HG03095 (cell line): ENCODE measurements around the gene RITA1.

Experiments used
- ATAC-seq: cut with Tn5 transposase; IDR thresholded peaks from one replicate; pipeline ENCODE4 v1.9.1; 2021; ENCODE audit warnings: moderate library complexity; ENCODE audit not compliant: unreplicated experiment

RITA1 gene

DNA sequence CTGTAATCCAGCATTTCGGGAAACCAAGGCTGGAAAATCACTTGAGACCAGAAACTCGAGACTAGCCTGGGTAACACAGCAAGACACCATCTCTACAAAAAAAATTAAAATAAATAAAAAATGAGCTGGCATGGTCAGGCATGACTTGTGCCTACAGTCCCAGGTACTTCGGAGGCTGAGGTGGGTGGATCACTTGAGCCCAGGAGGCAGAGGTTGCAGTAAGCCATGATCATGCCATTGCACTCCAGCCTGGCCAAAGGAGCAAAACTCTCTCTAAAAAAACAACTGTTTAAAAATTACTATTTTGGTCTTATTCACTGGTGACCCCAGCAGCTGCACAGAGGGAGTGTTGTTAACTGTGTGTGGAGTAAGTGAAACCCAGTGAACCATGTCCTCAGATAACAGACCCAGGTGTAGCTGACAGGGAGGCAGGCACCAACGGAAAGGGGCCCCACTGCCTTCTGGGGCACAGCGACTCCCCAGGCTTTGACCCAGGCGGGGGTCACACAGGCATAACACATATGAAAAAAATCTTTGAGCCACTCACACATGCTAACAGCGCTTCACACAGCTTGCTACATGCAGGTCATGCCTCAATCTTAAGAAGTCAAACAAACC is 12.3 kb upstream of the RITA1 start:
- ATAC-seq: peak; percentile 73

- no peak for ATAC-seq
Observed at GRCh38 chr12:113174461-113175384, 10.8 kb upstream of the RITA1 start.

DNA sequence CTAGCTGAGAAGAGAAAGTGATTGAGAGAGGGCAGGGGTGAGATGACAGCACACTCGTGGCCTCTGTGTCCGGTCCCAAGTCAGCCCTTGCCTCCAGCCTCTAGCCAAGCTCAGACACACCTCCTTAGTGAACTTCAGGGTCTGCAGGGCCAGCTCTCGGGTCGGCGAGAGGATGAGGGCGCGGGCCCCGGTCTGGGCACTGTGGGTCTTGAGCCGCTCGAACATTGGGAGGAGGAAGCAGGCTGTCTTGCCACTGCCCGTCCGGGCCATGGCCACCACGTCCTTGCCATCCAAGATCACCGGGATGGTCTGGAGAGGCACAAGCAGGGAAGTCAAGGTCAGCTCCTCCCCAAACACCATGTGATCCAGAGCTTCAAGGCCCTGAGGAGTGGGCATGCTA is 6.5 kb upstream of the RITA1 start:
- ATAC-seq: no peak

DNA sequence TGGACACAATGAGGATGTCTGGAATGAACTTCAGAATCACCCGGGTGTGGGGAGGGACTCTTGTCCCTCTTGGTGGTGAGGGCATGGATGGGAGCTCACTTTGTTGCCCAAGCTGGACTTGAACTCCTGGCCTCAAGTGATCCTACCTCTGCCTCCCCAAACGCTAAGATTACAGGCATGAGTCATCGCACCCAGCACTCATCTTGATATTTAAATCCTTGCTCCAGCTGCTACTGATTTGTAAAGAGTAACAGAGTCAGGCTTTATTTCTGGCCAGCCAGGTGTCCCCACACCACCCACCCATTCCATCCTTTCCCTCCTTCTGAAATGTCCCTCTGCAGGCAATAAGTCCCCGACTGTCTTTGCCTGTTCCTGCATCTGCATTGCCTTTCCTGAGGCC is 5.2 kb upstream of the RITA1 start:
- ATAC-seq: no peak

GRCh38 chr12:113181975-113182374 is 3.5 kb upstream of the RITA1 start:
- no peak for ATAC-seq

- no peak for ATAC-seq
Observed at GRCh38 chr12:113183030-113183589, 2.4 kb upstream of the RITA1 start.

- ATAC-seq: peak; percentile 57
Observed at GRCh38 chr12:113184098-113184899, 1.2 kb upstream of the RITA1 start.

GRCh38 chr12:113184900-113185179 is 681 bp upstream of the RITA1 start:
- peak; percentile 79 for ATAC-seq

GRCh38 chr12:113186033-113186365 is 478 bp downstream of the RITA1 start:
- ATAC-seq: no peak

DNA sequence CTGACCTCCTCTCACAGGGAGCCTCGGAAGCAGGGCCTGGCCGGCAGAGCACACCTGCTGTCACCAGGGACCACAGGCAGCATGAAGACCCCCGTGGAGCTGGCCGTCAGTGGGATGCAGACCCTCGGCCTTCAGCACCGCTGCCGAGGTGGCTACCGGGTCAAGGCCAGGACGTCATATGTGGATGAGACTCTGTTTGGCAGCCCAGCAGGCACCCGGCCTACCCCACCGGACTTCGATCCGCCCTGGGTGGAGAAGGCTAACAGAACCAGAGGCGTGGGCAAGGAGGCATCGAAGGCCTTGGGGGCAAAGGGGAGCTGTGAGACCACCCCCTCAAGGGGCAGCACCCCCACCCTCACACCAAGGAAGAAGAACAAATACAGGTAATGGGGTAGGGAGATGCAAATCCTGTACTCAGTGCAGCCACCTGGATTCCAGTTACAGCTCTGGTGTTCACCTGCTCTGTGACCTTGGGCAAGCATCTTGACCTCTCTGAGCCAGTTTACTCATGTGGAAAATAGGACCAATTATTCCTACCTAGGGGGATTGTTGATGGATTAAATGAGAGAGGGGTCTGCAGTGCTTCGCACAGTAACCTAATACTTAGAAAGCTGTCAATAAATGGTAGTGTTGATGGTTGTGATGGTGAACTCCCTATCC is 1.3 kb downstream of the RITA1 start:
- ATAC-seq: no peak

DNA sequence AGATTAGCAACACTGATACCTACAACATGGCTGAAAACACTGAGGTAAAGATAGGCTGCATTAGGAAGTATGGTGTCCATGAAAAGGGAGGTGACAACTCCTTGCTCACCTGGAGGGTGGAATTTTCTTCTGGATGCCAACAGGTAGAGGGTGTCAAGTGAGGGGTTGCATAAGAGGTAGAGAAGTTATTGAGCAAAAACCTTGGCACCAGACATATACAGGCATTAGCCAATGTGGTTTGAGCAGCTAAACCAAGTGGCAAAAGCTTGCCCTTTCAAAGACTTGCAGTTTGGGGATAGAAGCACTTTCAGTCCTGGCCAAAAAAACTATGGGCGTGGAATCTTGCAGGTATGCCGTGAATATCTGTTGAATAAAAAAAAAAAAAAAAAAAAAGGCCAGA is 3.8 kb downstream of the RITA1 start:
- no peak for ATAC-seq

DNA sequence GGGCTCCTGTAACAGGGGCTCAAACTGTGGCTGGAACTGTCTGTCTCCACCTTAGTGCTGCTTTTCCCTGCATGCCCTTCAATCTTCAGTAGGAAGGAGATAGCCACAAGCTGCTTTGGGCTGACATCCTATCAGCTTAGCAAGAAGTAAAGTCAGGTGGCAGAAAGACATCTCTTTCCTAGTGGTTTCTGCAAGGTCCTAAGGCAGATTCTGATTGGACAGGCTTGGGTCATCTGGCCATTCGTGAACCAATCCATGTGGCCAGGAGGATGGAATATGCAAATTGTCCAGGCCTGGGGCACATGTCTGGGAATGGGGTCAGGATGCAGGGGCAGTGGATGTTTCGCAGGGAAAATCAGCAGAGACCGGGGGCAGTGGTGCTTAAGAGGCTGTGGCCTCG is 5.2 kb downstream of the RITA1 start:
- ATAC-seq: no peak

- no peak for ATAC-seq
Observed at GRCh38 chr12:113191227-113191626, 5.7 kb downstream of the RITA1 start.

GRCh38 chr12:113194971-113195391 is 9.5 kb downstream of the RITA1 start:
- no peak for ATAC-seq

- no peak for ATAC-seq
Observed at GRCh38 chr12:113195598-113195997, 10.1 kb downstream of the RITA1 start.

GRCh38 chr12:113196582-113196981 is 11.1 kb downstream of the RITA1 start:
- ATAC-seq: no peak

DNA sequence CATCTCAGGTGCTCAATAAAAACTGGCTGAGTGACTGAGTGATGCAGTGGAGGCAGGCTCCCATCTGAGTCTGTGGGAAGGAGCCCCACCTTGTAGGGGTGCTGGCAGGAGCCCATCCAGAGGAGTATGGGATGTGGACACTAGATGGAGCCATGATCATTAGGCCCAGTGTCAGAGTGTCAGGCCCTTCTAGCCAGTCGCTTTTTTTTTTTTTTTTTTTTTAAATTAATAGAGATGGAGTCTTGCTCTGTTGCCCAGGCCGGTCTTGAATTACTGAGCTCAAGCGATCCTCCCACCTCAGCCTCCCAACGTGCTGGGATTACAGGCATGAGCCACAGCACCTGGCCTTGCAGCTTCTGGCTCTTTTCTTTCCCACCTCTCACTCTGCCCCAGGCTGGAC is 11.5 kb downstream of the RITA1 start:
- peak; percentile 87 for ATAC-seq

- no peak for ATAC-seq
Observed at GRCh38 chr12:113197518-113198077, 12.1 kb downstream of the RITA1 start.

GRCh38 chr12:113198296-113198695 is 12.8 kb downstream of the RITA1 start:
- no peak for ATAC-seq

- no peak for ATAC-seq
Observed at GRCh38 chr12:113200021-113200797, 14.7 kb downstream of the RITA1 start.
